LNCaP clone FGC (cell line): Measurements from ENCODE around the gene C2orf78.

Experiments used
- DNase-seq: peaks from one replicate; pipeline ENCODE4 v3.0.0-alpha.2; 2011; ENCODE audit warnings: low read depth
- H3K4me3 ChIP-seq: 2 replicates; pipeline ENCODE4 v1.5.1; 2011; ENCODE audit warnings: mild to moderate bottlenecking, low read depth, low read length, control low read depth
- TF ChIP-seq, protein P1 (sequence below): IDR thresholded peaks from 2 replicates; pipeline ENCODE4 v1.5.1; 2012; ENCODE audit warnings: mild to moderate bottlenecking; ENCODE audit not compliant: control insufficient read depth, insufficient read depth; ENCODE audit errors: extremely low read depth

C2orf78 gene

DNA sequence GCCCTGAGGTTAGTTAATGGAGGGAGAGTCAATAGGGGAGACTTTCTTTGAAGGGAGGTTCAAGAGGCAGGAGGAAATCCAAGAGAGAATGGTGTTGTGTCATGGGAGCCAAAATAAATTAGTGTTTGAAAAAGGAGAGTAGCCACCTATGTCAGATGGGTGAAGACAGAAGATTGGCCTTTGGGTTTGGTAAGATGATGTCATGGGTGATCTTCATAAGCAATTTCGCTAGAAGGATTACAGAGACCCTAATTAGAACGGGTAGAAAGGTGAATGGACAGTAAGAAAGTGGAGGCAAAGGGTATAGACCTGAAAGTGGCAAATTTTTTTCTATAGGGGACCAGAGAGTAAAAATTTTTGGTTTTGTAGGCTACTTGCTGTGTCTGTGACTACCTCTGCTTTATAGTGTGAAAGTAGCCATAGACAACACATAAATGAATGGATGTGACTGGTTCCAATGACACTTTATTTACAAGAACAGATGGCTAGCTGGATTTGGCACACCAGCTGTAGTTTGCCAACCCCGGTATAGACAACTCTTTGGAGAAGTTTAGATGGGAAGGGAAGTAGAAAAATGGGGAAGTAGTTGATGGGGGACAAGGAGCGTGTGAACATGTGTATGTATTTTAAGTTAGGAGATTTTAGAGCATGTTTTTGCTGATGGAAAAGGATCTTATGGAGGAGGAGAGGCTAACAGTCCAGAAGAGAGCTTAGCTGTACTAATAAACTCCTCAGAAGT is 54.0 kb downstream of the C2orf78 start:
- H3K4me3 ChIP-seq, result no peak overlapping the region
- TF ChIP-seq, protein P1, sequence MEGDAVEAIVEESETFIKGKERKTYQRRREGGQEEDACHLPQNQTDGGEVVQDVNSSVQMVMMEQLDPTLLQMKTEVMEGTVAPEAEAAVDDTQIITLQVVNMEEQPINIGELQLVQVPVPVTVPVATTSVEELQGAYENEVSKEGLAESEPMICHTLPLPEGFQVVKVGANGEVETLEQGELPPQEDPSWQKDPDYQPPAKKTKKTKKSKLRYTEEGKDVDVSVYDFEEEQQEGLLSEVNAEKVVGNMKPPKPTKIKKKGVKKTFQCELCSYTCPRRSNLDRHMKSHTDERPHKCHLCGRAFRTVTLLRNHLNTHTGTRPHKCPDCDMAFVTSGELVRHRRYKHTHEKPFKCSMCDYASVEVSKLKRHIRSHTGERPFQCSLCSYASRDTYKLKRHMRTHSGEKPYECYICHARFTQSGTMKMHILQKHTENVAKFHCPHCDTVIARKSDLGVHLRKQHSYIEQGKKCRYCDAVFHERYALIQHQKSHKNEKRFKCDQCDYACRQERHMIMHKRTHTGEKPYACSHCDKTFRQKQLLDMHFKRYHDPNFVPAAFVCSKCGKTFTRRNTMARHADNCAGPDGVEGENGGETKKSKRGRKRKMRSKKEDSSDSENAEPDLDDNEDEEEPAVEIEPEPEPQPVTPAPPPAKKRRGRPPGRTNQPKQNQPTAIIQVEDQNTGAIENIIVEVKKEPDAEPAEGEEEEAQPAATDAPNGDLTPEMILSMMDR, result no peak
- DNase-seq, result no peak

DNA sequence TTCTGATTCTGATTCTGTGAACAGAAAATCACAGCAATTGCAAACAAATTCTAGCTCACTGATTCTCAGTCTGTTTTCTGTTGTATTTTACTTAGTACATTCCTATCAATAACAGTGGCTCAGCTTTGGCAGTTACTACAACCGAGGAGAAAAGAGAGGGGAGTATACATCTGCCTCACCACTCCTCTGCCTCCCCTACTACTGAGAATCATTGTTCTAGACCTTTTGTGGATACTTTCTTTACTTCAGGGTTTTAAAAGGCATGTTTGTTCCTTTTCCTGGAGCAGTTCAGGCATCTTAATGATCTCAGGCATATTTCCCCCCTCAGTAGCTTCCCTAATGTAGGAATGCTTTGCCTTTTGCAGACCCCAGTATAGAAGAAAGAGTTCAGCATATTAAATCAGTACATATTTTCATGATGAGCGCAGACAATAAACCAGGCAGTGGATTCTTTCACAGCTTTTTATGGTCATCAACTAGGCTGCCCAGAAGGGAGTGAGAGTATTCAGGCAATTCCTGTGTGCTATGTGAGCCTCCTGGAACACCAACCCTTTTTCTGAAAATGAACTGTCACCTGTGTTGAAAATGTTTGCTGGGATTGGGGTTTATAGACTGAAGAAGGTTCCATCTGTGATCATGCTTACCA is 55.0 kb downstream of the C2orf78 start:
- TF ChIP-seq, protein P1, result no peak
- H3K4me3 ChIP-seq, result no peak overlapping the region
- DNase-seq, result no peak

DNA sequence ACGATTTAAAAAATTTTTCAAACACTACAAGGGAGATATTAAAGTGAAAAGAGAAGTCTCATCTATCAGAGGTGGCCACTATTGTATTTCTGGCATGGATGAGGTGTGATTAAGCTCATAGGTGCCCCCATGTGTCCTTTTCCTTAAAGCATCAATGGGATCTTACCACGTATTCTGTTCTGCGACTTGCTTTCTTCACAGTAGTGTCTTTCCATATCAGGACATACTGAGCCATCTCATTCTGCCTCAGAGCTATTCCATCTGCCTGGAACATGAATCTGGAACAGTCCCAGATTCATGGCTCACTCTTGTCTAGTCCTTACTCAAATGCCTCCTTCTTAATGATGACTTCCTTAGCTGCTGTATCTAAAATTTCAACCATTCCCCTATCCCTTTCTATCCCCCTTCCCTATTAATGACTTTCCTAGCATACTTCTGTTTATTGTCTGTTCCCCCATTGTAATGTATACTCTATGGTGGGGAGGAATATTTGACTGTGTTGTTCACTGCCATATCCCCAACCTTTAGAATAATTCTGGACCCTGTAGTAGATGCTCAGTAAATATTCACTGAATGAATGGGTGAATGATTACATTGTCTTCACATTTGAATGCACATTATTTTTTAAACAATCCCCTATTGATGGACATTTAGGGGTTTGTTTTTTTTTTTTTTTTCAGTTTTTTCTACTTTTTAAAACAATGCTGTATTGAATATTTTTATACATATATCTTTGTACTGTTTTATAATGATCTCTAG is 55.8 kb downstream of the C2orf78 start:
- no peak for DNase-seq
- H3K4me3 ChIP-seq, result no peak overlapping the region
- TF ChIP-seq, protein P1, result no peak

DNA sequence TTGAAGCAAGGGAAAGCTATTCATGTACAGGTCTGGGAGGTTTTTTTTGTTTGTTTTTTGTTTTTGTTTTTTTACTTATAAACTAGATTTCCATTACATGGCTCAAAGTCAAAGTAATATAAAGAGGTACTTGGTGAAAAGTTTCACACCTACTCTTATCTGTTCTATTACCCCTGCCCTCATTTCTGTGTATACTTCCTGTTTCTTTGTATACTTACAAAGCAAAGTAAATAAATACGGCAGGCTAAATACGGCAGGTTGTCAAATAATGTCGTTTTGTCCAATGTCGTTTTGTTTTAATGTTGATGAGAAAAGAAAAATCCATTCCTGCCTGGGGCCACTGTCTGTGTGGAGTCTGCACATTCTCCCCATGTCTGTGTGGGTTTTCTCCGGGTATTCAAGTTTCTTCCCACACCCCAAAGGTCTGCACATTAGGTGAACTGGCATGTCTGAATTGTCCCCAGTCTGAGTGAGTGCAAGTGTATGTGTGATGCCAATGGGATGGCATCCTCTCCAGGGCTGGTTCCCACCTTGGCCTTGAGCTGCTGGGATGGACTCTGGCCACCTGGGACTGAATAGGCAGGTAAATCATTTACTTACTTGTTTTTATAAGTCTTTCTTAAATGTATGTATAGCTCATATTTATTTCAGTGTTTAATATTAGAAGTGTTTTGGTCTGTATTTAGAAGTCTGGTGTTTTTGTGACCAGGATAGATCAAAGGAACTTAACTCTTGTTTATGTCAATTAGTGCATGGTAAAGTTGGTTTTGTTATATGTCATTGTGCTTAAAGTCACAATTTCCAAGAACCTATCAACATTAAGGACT is 58.1 kb downstream of the C2orf78 start:
- DNase-seq, result no peak
- H3K4me3 ChIP-seq, result no peak overlapping the region
- TF ChIP-seq, protein P1, result no peak

DNA sequence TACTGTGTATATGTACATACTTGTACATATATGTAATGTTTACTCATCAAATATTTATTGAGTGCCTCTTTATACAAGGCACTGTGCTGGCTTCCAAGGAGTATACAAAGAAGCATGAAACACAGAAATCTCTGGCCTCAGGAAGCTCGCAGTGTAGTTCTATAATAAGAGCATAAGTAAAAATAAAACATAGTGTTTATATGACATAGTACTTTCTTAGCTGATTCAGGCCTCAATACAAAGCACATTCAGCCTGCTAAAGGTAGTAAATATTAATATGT is 58.7 kb downstream of the C2orf78 start:
- peak; percentile 54 for DNase-seq

DNA sequence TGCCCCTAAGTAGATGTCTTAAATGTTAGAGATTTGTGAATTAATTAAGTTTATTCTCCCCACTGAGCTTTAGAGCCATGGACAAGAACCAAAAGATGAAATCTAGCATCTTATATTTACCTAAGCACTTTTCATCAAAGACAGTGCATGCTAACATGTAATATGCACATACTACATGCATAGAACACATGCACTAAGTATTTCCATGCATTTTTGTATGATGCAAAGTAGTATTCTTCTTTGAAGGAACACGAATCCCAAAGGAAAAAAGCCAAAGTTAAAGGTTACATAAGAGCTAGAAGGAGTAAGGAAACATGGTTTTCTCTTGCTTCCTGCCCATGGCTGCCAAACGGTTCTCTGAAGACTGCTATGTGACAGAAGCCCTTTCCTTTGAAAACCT is 60.1 kb downstream of the C2orf78 start:
- no peak for DNase-seq
- TF ChIP-seq, protein P1, result no peak
- H3K4me3 ChIP-seq, result no peak overlapping the region

More for the DNA sequence above, 58.7 kb downstream of the C2orf78 start:
- no peak overlapping the region for H3K4me3 ChIP-seq
- TF ChIP-seq, protein P1, result no peak
